Cardiac septum (tissue), 1 donor: ENCODE data around the gene SRGAP1. TPM values are rescaled to one million over a fixed set of nuclear protein-coding genes. Genes with fewer than 3 reads are reported as not detected.
"Not testable (repeated sequence)": the region's sequence is repeated elsewhere in the genome, so short reads cannot be mapped to it uniquely, and the experiment has no call there.

ENCODE experiments used
- DNase-seq: peaks from one replicate; pipeline ENCODE4 v3.0.0-alpha.2; 2020; ENCODE audit warnings: low spot score
- intact Hi-C: fragments of 100-400 bp; cut with DNase I; formaldehyde crosslinking; loops from one replicate; pipeline ENCODE4 v1.14.0; 2022
- total RNA-seq: library from RNA; stranded (reverse); fragmentation: NEBNext Ultra II Directional; extraction: Animal tissue kit (Norgen Biotek cat#: 25700); gene quantifications from one replicate; pipeline ENCODE4 v1.2.1, GENCODE V29; 2021
- donor health status: DM: no; HTN: no; CAD: no.

Gene SRGAP1
- total RNA-seq, 1 donor from 2014 or later = 5.9 TPM

GRCh38 chr12:64193931-64194330, 349.4 kb downstream of the SRGAP1 start:
- intact Hi-C loops = no loop called here
- DNase-seq = no peak

GRCh38 chr12:64194333-64195149, 350.0 kb downstream of the SRGAP1 start:
- DNase-seq = no peak
- intact Hi-C loops = no loop called here

GRCh38 chr12:64195841-64196240, 351.3 kb downstream of the SRGAP1 start:
- DNase-seq, intact Hi-C loops: not testable (repeated sequence)

- no peak for DNase-seq
- intact Hi-C loops = no loop called here
These were observed 358.5 kb downstream of the SRGAP1 start for GRCh38 chr12:64203036-64203435.

- no peak for DNase-seq
- intact Hi-C loops = no loop called here
These were observed 359.3 kb downstream of the SRGAP1 start for GRCh38 chr12:64203775-64204174.

GRCh38 chr12:64205542-64205941, 361.0 kb downstream of the SRGAP1 start:
- DNase-seq = no peak
- intact Hi-C loops = no loop called here

GRCh38 chr12:64207453-64207852, 363.0 kb downstream of the SRGAP1 start:
- DNase-seq = no peak
- intact Hi-C loops = no loop called here

Other genes starting within 250 kb of the SRGAP1 start
- 67.7 TPM for gene DPY19L2, start 176.2 kb upstream of the SRGAP1 start, total RNA-seq
- 22.5 TPM for gene RXYLT1, start 64.8 kb upstream of the SRGAP1 start, total RNA-seq